Calu3 (cell line): ENCODE measurements around the gene LRP5. TPM values are rescaled to one million over a fixed set of nuclear protein-coding genes. Genes with fewer than 3 reads are reported as not detected.
"Not testable (repeated sequence)": the region's sequence is repeated elsewhere in the genome, so short reads cannot be mapped to it uniquely, and the experiment has no call there.

ENCODE experiments used
- BruUV-seq: library from RNA; stranded (reverse); fragments of 400-500 nt; replicated peaks from 2 replicates; lab custom pipeline; 2021; lab: Mats Ljungman, UMichigan
- CTCF ChIA-PET: fragments of 300-600 bp; sonication (Branson Sonifier 250); formaldehyde crosslinking; loops from one replicate; lab custom pipeline; 2022; ENCODE audit warnings: antibody characterized with exemption; lab: Charles Lee
- DNase-seq: peaks from one replicate; pipeline ENCODE4 v3.0.0; 2022
- H3K27ac Mint-ChIP-seq: one replicate; pipeline ENCODE4 v1.8.0; 2022; ENCODE audit warnings: mixed read lengths; ENCODE audit not compliant: unreplicated experiment
- H3K27me3 Mint-ChIP-seq: one replicate; pipeline ENCODE4 v1.8.0; 2022; ENCODE audit warnings: mixed read lengths; ENCODE audit not compliant: unreplicated experiment
- H3K36me3 Mint-ChIP-seq: one replicate; pipeline ENCODE4 v1.8.0; 2022; ENCODE audit warnings: mild to moderate bottlenecking, moderate library complexity, mixed read lengths; ENCODE audit not compliant: insufficient read depth, unreplicated experiment
- H3K4me1 Mint-ChIP-seq: one replicate; pipeline ENCODE4 v1.8.0; 2022; ENCODE audit warnings: mild to moderate bottlenecking, low read depth, mixed read lengths; ENCODE audit not compliant: unreplicated experiment
- H3K4me3 Mint-ChIP-seq: one replicate; pipeline ENCODE4 v1.8.0; 2022; ENCODE audit warnings: mild to moderate bottlenecking, low read depth, moderate library complexity, mixed read lengths; ENCODE audit not compliant: unreplicated experiment
- H3K9me3 Mint-ChIP-seq: one replicate; pipeline ENCODE4 v1.8.0; 2022; ENCODE audit warnings: low read depth, mixed read lengths; ENCODE audit not compliant: unreplicated experiment
- intact Hi-C: fragments of 100-400 bp; cut with micrococcal nuclease; formaldehyde crosslinking; loops from one replicate; pipeline ENCODE4 v1.10.0; 2022; ENCODE audit not compliant: unreplicated experiment
- total RNA-seq: library from RNA; stranded (reverse); gene quantifications from 2 replicates; pipeline ENCODE4 v1.2.3, GENCODE V29; 2022
- TF ChIP-seq, protein P1 (sequence below): fragments of 200-600 bp; IDR thresholded peaks from one replicate; pipeline ENCODE4 v1.8.0; 2022; ENCODE audit warnings: antibody characterized with exemption; ENCODE audit not compliant: unreplicated experiment

LRP5 gene
- total RNA-seq, 1 experiment from 2014 or later, result 82.0 TPM

DNA sequence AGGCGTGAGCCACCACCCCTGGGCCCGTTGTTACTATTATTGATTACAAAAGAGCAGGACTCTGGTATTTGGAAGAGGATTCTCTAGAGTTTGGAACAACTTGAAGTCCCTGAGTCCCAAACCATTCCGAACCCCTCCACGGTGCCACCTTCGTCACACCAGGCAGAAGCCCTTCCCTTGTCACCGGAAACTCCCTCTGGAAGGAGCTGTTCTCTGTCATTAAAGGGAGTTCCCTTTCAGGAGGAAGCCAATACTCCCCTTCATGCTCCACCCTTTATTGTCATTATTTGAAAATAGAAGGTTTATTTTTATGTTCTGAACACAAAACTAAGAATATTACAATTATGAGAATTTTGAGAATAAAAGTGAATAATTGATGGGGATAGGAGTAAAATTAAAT lies 35.5 kb upstream of the LRP5 start:
- H3K27ac Mint-ChIP-seq, result peak overlapping the region; percentile 95
- CTCF ChIA-PET, result no interaction called here
- BruUV-seq, result no TSS peak
- H3K27me3 Mint-ChIP-seq, result no peaks in the 10 kb centered on the region
- H3K9me3 Mint-ChIP-seq, result no peaks in the 10 kb centered on the region
- TF ChIP-seq, protein P1, sequence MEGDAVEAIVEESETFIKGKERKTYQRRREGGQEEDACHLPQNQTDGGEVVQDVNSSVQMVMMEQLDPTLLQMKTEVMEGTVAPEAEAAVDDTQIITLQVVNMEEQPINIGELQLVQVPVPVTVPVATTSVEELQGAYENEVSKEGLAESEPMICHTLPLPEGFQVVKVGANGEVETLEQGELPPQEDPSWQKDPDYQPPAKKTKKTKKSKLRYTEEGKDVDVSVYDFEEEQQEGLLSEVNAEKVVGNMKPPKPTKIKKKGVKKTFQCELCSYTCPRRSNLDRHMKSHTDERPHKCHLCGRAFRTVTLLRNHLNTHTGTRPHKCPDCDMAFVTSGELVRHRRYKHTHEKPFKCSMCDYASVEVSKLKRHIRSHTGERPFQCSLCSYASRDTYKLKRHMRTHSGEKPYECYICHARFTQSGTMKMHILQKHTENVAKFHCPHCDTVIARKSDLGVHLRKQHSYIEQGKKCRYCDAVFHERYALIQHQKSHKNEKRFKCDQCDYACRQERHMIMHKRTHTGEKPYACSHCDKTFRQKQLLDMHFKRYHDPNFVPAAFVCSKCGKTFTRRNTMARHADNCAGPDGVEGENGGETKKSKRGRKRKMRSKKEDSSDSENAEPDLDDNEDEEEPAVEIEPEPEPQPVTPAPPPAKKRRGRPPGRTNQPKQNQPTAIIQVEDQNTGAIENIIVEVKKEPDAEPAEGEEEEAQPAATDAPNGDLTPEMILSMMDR, result no peak
- peaks cover 20% of the 10 kb centered on the region for H3K4me1 Mint-ChIP-seq
- intact Hi-C loops, result no loop called here
- H3K4me3 Mint-ChIP-seq, result no peak overlapping the region
- peaks cover 28% of the 10 kb centered on the region for H3K36me3 Mint-ChIP-seq
- no peak for DNase-seq

DNA sequence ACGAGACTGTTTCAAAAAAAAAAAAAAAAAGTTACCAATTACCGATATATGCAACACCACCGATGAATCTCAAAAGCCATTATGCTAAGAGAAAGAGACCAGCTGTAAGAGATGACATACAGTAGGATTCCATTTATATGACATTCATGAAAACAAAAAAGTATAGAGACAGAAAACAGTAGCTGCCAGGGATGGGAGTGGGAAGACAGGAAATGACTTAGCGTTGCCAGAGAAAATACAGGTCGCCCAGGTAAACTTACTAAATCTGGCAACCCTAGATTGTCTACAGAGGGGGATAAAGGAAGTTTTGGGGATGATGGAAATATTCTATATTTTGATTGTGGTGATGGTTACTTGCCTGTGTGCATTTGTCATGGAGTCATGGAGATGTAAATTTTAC lies 32.7 kb upstream of the LRP5 start:
- CTCF ChIA-PET, result interaction anchor here (0.7 kb wide), 1 partner anchor 1008 kb away, joined by 7 read pairs; no protein-coding TSS in a partner anchor
- Mint-ChIP-seq H3K4me1 (peaks cover 11% of the 10 kb centered on the region), H3K27me3 (no peaks in the 10 kb centered on the region), H3K27ac (no peak overlapping the region), H3K4me3 (no peak overlapping the region), H3K36me3 (peaks cover 11% of the 10 kb centered on the region), H3K9me3 (peaks cover 1% of the 10 kb centered on the region)
- intact Hi-C loops, result no loop called here
- TF ChIP-seq, protein P1, result no peak
- DNase-seq, result no peak
- BruUV-seq, result no TSS peak

DNA sequence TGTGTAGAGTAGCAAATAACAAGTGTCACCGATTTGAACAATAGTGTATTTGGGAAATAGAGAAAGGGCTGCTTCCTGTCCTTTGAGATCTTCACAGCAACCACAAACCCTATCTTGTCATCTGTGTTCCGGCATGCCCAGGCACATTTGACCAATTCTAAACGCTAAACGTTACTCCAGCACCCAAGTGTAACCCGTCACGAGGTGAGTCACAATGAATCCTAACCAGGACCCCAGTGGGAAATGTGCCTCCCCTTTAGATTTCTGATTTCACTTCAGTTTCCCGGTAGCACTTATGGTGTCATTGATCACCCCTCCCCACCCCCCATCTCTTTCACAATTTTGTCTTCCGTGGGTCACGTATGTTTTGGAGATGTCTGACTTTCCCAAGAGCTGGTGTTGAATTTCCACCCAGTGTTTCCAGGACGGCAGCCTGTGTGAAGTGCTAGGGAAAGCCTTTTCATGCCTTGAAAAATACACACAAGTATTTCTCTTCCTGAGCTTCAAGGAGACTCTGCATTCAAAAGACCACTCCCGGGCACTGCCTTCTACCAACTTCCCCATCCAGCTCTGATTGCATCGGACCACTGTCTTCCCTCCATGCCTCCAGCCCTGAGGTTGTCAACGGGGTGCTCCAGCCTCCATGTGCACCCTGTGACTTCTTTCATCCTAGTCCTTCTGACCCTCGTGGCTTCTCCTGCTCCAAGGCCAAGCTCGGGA lies 30.1 kb upstream of the LRP5 start:
- no peak overlapping the region for H3K4me3 Mint-ChIP-seq
- TF ChIP-seq, protein P1, result no peak
- no peak for DNase-seq
- no TSS peak for BruUV-seq
- H3K27ac Mint-ChIP-seq, result no peak overlapping the region
- intact Hi-C loops, result no loop called here
- H3K27me3 Mint-ChIP-seq, result no peaks in the 10 kb centered on the region
- CTCF ChIA-PET, result no interaction called here
- no peaks in the 10 kb centered on the region for H3K36me3 Mint-ChIP-seq
- H3K4me1 Mint-ChIP-seq, result no peaks in the 10 kb centered on the region
- H3K9me3 Mint-ChIP-seq, result peaks cover 2% of the 10 kb centered on the region

DNA sequence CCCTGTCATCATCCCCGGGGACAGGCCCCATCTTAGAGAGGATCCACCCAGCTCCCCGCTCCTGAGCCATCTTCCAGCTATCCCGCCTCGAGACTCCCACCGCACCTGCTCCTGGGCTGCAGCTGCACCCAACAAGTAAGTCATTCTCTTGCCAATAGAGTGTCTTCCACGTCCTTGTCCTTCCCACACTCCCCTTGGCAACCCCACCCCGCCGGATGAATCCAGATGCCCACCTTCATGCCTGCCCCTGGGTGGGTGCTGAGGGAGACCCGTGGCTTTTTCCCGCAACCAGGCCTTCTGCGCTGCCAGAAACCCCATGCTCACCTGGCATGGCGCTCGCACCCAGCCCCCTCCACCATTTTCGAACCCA lies 29.5 kb upstream of the LRP5 start:
- Mint-ChIP-seq H3K36me3 (no peaks in the 10 kb centered on the region), H3K4me3 (no peak overlapping the region), H3K4me1 (no peaks in the 10 kb centered on the region), H3K9me3 (peaks cover 2% of the 10 kb centered on the region), H3K27ac (no peak overlapping the region), H3K27me3 (no peaks in the 10 kb centered on the region)
- DNase-seq, result no peak
- CTCF ChIA-PET, result no interaction called here
- TF ChIP-seq, protein P1, result no peak
- intact Hi-C loops, result no loop called here
- BruUV-seq, result no TSS peak

DNA sequence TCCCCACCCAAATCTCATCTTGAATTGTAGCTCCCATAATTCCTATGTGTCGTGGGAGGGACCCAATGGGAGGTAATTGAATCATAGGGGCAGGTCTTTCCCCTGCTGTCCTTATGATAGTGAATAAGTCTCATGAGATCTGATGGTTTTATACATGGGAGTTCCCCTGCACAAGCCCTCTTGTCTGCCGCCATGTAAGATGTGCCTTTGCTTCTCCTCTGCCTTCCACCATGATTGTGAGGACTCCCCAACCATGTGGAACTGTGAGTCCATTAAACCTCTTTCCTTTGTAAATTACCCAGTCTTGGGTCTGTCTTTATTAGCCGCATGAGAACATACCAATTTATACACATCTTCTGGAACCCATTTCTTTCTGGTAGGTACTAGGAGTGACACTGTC lies 27.8 kb upstream of the LRP5 start:
- H3K27me3 Mint-ChIP-seq, H3K27ac Mint-ChIP-seq, intact Hi-C loops, H3K9me3 Mint-ChIP-seq, H3K4me1 Mint-ChIP-seq, H3K4me3 Mint-ChIP-seq, CTCF ChIA-PET, DNase-seq, H3K36me3 Mint-ChIP-seq, BruUV-seq: not testable (repeated sequence)
